ENCODE measurements around the gene MAP4K3. TPM values are rescaled to one million over a fixed set of nuclear protein-coding genes. Genes with fewer than 3 reads are reported as not detected.

Gene MAP4K3
- total and polyA plus RNA-seq, 2 of the 8 experiments (the other 6 are each of a cell fraction or from before 2014, with no cell fraction given): 11.4 to 63.0 TPM

DNA sequence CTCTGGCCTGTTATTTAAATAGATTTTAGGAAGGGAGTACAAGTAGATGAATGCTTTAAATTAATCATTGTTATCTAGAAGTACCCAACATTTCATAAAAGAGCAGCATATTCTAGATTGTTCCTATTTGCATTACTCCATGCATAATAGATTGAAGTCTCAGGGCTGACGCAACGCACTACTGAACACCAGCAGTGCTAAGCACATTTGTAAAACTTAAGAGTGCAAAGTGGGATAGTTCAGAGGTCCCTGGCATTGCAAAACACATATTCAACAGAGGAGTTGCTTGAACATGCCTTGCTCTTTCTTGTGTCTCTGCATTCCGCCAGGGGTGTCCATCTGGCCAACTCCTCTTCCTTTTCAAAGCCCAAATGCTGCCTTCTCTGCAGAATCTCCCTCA lies 215.6 kb downstream of the MAP4K3 start (continued):
- TF ChIP-seq, protein P1, sequence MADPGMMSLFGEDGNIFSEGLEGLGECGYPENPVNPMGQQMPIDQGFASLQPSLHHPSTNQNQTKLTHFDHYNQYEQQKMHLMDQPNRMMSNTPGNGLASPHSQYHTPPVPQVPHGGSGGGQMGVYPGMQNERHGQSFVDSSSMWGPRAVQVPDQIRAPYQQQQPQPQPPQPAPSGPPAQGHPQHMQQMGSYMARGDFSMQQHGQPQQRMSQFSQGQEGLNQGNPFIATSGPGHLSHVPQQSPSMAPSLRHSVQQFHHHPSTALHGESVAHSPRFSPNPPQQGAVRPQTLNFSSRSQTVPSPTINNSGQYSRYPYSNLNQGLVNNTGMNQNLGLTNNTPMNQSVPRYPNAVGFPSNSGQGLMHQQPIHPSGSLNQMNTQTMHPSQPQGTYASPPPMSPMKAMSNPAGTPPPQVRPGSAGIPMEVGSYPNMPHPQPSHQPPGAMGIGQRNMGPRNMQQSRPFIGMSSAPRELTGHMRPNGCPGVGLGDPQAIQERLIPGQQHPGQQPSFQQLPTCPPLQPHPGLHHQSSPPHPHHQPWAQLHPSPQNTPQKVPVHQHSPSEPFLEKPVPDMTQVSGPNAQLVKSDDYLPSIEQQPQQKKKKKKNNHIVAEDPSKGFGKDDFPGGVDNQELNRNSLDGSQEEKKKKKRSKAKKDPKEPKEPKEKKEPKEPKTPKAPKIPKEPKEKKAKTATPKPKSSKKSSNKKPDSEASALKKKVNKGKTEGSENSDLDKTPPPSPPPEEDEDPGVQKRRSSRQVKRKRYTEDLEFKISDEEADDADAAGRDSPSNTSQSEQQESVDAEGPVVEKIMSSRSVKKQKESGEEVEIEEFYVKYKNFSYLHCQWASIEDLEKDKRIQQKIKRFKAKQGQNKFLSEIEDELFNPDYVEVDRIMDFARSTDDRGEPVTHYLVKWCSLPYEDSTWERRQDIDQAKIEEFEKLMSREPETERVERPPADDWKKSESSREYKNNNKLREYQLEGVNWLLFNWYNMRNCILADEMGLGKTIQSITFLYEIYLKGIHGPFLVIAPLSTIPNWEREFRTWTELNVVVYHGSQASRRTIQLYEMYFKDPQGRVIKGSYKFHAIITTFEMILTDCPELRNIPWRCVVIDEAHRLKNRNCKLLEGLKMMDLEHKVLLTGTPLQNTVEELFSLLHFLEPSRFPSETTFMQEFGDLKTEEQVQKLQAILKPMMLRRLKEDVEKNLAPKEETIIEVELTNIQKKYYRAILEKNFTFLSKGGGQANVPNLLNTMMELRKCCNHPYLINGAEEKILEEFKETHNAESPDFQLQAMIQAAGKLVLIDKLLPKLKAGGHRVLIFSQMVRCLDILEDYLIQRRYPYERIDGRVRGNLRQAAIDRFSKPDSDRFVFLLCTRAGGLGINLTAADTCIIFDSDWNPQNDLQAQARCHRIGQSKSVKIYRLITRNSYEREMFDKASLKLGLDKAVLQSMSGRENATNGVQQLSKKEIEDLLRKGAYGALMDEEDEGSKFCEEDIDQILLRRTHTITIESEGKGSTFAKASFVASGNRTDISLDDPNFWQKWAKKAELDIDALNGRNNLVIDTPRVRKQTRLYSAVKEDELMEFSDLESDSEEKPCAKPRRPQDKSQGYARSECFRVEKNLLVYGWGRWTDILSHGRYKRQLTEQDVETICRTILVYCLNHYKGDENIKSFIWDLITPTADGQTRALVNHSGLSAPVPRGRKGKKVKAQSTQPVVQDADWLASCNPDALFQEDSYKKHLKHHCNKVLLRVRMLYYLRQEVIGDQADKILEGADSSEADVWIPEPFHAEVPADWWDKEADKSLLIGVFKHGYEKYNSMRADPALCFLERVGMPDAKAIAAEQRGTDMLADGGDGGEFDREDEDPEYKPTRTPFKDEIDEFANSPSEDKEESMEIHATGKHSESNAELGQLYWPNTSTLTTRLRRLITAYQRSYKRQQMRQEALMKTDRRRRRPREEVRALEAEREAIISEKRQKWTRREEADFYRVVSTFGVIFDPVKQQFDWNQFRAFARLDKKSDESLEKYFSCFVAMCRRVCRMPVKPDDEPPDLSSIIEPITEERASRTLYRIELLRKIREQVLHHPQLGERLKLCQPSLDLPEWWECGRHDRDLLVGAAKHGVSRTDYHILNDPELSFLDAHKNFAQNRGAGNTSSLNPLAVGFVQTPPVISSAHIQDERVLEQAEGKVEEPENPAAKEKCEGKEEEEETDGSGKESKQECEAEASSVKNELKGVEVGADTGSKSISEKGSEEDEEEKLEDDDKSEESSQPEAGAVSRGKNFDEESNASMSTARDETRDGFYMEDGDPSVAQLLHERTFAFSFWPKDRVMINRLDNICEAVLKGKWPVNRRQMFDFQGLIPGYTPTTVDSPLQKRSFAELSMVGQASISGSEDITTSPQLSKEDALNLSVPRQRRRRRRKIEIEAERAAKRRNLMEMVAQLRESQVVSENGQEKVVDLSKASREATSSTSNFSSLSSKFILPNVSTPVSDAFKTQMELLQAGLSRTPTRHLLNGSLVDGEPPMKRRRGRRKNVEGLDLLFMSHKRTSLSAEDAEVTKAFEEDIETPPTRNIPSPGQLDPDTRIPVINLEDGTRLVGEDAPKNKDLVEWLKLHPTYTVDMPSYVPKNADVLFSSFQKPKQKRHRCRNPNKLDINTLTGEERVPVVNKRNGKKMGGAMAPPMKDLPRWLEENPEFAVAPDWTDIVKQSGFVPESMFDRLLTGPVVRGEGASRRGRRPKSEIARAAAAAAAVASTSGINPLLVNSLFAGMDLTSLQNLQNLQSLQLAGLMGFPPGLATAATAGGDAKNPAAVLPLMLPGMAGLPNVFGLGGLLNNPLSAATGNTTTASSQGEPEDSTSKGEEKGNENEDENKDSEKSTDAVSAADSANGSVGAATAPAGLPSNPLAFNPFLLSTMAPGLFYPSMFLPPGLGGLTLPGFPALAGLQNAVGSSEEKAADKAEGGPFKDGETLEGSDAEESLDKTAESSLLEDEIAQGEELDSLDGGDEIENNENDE (IDR thresholded peaks at IDR 0.05; ENCODE audit: insufficient replicate concordance, low read length): no peak
- TF ChIP-seq SRF (IDR thresholded peaks at IDR 0.05; ENCODE audit: low read depth, low read length): no peak
